Stimulated activated CD8-positive, alpha-beta memory T cell treated with anti-CD3 and anti-CD28 coated beads, Interleukin-2, amount 100 ng/mL, for 48 hours (primary cell): ENCODE data around the gene RHOB.
"Not testable (repeated sequence)": the region's sequence is repeated elsewhere in the genome, so short reads cannot be mapped to it uniquely, and the experiment has no call there.

Experiments used
- DNase-seq, 2 donors: peaks; one replicate each; pipeline ENCODE4 v3.0.0-alpha.2; 2020; ENCODE audit warnings: low read depth in 2 of 2

The RHOB gene

DNA sequence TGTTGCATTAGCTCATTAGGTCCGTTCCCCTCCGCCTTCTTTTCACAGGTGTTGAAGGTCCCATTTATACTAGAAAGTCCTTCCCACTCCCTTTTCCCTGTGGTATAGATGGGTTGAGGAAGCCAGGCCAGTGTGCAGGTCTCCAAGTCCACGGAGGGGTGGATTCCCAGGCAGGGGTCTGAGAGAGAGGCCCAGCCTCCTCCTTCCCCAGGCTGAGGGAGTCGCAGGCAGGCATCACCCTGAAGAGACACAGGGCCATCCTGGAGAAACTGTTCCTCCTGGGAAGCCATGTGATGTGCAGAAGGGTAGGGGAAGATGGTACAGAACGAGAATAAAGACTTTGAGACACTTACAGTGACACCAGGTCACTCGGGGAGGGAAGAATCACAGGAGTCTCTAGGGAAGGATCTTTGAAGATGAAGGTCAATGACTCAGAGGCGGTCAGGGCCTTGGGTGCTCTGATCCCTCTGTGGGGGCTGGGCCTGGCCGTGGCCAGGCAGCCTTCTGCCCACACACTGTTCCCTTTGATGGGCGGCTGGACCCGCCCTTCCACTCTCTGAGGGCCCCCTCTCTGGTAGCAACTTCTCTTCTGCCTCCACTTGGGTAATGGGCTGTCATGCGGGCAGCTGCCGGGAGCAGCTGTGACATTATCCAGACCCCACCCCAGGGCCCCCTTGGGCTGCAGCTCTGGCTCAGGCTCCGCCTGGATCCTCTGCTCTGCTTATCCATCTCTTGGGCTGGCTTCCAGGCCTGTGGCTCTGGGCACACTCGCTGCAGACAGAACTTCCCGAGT lies 45.1 kb downstream of the RHOB start:
- DNase-seq = no peak

DNA sequence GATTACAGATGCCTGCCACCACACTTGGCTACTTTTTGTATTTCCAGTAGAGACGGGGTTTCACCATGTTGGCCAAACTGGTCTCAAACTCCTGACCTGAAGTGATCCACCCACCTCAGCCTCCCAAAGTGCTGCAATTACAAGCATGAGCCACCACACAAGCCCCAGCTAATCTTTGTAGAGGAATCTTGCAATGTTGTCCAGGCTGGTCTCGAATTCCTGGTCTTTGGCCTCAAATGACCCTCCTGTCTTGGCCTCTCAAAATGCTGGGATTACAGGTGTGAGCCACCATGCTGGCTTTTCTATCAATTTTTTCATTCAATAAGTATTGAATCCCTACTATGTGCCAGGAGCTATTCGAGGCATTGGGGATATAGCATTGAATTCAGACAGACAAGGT lies 46.2 kb downstream of the RHOB start:
- DNase-seq = not testable (repeated sequence)

- no peak for DNase-seq
Observed at GRCh38 chr2:20494241-20494640, 47.4 kb downstream of the RHOB start.

- DNase-seq = no peak
Observed at GRCh38 chr2:20496076-20496872, 49.4 kb downstream of the RHOB start.

GRCh38 chr2:20496942-20497341 lies 50.1 kb downstream of the RHOB start:
- DNase-seq = no peak
